OCI-LY3 (cell line): ENCODE results near the gene DCTPP1.
A peak's percentile ranks its signal among the peaks of the same experiment; 100 is the strongest.

Experiments
- EZH2phosphoT487 ChIP-seq: fragments of 200-600 bp; shearing (Covaris generic); IDR thresholded peaks from 2 replicates; pipeline ENCODE4 v1.6.1; 2018; ENCODE audit warnings: antibody characterized with exemption, mixed run types, low read depth
- TF ChIP-seq, protein P1 (sequence below): fragments of 200-600, 300-600 bp; sonication (generic); IDR thresholded peaks from 2 replicates; pipeline ENCODE4 v1.5.1; 2014; ENCODE audit warnings: antibody characterized with exemption, low read length, low read depth

DNA sequence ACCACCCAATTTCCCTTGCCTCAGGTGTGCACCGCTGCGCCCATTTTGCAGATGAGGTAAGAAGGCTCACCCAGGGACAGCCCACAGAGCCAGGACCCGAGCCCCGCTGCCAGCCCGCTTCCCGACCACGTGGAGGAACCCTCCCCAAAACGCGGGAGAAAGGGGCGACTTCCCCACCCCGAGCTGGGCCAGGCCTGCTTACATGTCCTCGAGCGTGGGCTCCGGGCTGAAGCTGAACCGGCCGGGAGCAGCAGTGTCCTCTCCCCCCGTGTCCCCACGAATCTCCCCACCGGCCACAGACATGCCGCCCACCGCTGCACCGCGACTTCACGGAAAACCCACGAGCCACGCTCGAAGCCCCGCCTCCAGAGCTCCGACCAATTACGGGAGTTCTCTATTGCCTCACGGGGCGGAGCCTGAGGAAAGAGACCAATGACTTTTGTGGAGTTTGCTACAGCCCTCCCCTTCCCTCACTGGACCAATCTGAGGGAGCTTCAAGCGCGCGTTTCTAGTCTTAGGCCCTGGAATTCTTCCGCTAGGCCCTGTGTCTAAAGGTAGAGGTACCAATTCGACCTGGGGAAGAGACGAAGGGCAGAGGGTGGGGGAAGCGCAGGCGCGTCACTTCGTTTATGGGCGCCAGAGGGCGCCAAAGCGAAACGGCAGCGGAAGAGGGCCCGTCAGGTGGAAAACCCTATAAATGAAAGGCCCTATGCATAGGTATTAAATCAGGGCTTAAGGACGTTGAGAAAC is at the start of gene DCTPP1:
- TF ChIP-seq, protein P1, sequence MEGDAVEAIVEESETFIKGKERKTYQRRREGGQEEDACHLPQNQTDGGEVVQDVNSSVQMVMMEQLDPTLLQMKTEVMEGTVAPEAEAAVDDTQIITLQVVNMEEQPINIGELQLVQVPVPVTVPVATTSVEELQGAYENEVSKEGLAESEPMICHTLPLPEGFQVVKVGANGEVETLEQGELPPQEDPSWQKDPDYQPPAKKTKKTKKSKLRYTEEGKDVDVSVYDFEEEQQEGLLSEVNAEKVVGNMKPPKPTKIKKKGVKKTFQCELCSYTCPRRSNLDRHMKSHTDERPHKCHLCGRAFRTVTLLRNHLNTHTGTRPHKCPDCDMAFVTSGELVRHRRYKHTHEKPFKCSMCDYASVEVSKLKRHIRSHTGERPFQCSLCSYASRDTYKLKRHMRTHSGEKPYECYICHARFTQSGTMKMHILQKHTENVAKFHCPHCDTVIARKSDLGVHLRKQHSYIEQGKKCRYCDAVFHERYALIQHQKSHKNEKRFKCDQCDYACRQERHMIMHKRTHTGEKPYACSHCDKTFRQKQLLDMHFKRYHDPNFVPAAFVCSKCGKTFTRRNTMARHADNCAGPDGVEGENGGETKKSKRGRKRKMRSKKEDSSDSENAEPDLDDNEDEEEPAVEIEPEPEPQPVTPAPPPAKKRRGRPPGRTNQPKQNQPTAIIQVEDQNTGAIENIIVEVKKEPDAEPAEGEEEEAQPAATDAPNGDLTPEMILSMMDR: peak; percentile 85
- TF ChIP-seq EZH2phosphoT487: no peak
